Neural progenitor cell (in vitro differentiated cells): ENCODE results near the gene PRMT5.

Experiments used
- CTCF ChIP-seq: fragments of 200-600 bp; sonication (generic); IDR thresholded peaks from 2 replicates; pipeline ENCODE4 v1.5.1; 2017; ENCODE audit warnings: antibody characterized with exemption, mild to moderate bottlenecking
- EZH2 ChIP-seq: fragments of 200-600 bp; sonication (generic); IDR thresholded peaks from 2 replicates; pipeline ENCODE4 v1.6.1; 2017; ENCODE audit warnings: antibody characterized with exemption, mild to moderate bottlenecking, moderate library complexity
- EZH2phosphoT487 ChIP-seq: fragments of 200-600 bp; sonication (generic); IDR thresholded peaks from 2 replicates; pipeline ENCODE4 v1.6.1; 2017; ENCODE audit warnings: antibody characterized with exemption

DNA sequence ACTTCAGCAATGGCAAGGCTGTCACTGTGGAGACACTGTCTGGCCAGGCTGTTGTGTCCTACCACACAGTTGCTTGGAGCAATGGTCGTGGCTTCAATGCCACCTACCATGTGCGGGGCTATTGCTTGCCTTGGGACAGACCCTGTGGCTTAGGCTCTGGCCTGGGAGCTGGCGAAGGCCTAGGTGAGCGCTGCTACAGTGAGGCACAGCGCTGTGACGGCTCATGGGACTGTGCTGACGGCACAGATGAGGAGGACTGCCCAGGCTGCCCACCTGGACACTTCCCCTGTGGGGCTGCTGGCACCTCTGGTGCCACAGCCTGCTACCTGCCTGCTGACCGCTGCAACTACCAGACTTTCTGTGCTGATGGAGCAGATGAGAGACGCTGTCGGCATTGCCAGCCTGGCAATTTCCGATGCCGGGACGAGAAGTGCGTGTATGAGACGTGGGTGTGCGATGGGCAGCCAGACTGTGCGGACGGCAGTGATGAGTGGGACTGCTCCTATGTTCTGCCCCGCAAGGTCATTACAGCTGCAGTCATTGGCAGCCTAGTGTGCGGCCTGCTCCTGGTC lies 53.3 kb downstream of the PRMT5 start:
- no peak for TF ChIP-seq CTCF
- no peak for TF ChIP-seq EZH2phosphoT487
- TF ChIP-seq EZH2 = no peak
